Hematopoietic multipotent progenitor cell treated with erythropoietin and hydrocortisone succinate and interleukin-3 and kit ligand, for 17 days (in vitro differentiated cells): Measurements from ENCODE around the gene PEG3.

Experiments
- DNase-seq: peaks from one replicate; pipeline ENCODE4 v3.0.0-alpha.2; 2015; ENCODE audit warnings: low spot score

PEG3 gene

GRCh38 chr19:56808717-56809392 lies 31.7 kb downstream of the PEG3 start:
- no peak for DNase-seq

DNA sequence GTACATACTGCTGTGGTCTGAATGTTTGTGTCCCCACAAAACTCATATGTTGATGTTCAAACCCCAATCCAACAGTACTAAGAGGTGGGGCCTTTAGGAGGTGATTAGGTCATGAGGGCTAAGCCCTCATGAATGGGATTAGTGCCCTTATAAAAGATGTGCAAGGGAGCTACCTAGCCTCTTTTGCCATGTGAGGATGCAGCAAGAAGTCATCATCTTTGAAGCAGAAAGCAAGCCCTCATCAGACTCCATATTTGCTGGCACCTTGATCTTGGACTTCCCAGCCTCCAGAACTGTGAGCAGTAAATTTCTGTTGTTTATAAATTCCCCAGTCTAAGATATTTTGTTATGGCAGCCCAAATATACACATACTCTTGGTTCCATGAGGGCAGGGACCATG lies 33.9 kb downstream of the PEG3 start:
- DNase-seq, result no peak
